H1 (cell line): ENCODE measurements around the gene CELF2. TPM values are rescaled to one million over a fixed set of nuclear protein-coding genes. Genes with fewer than 3 reads are reported as not detected.
A peak's percentile ranks its signal among the peaks of the same experiment; 100 is the strongest.

ENCODE experiments used
- CTCF ChIA-PET: fragments of 300-600 bp; sonication (Branson Sonifier 250); formaldehyde crosslinking; loops from one replicate; lab custom pipeline; 2021; ENCODE audit not compliant: partially characterized antibody; lab: Charles Lee
- POLR2A ChIA-PET: fragments of 300-600 bp; sonication (Branson Sonifier 250); formaldehyde crosslinking; loops from one replicate; lab custom pipeline; 2021; ENCODE audit warnings: inconsistent platforms; ENCODE audit not compliant: partially characterized antibody; lab: Charles Lee
- DNase-seq, 2 experiments: peaks; one replicate each; pipeline versions ENCODE4 v3.0.0 to v3.0.0-alpha.2; 2010 to 2022; ENCODE audit warnings: low spot score in 2 of 2, low read depth in 1 of 2, mixed read lengths in 1 of 2
- FAIRE-seq: peaks from 2 replicates; lab custom pipeline; 2011; peaks lifted over from hg19 to GRCh38; lab: Jason Lieb, UNC
- H2AFZ ChIP-seq: 2 replicates; pipeline ENCODE4 v1.8.1; 2012; ENCODE audit warnings: low read length, inconsistent platforms
- H2AK5ac ChIP-seq: 2 replicates; pipeline ENCODE4 v1.6.1; 2013; ENCODE audit warnings: low read depth, low read length
- H2BK120ac ChIP-seq: replicated peaks from 2 replicates; pipeline ENCODE3; 2013; ENCODE audit warnings: low read depth, low read length, inconsistent platforms
- H2BK12ac ChIP-seq: 2 replicates; pipeline ENCODE4 v1.6.1; 2013; ENCODE audit warnings: low read depth, low read length
- H2BK15ac ChIP-seq: 2 replicates; pipeline ENCODE4 v1.6.1; 2013; ENCODE audit warnings: low read length
- H2BK20ac ChIP-seq: 2 replicates; pipeline ENCODE4 v1.6.1; 2013; ENCODE audit warnings: low read length
- H2BK5ac ChIP-seq: 2 replicates; pipeline ENCODE4 v1.6.1; 2013; ENCODE audit warnings: low read depth, low read length
- H3K14ac ChIP-seq: 2 replicates; pipeline ENCODE4 v1.6.1; 2013; ENCODE audit warnings: inconsistent platforms; ENCODE audit not compliant: insufficient read length
- H3K18ac ChIP-seq: 2 replicates; pipeline ENCODE4 v1.6.1; 2013; ENCODE audit warnings: low read length; ENCODE audit errors: extremely low read depth
- H3K23ac ChIP-seq: 2 replicates; pipeline ENCODE4 v1.6.1; 2013; ENCODE audit warnings: inconsistent platforms; ENCODE audit not compliant: insufficient read length
- H3K23me2 ChIP-seq: 2 replicates; pipeline ENCODE4 v1.6.1; 2013; ENCODE audit warnings: low read depth, low read length
- H3K27ac ChIP-seq: 2 replicates; pipeline ENCODE4 v1.6.1; 2011; ENCODE audit warnings: low read depth, low read length, inconsistent platforms
- H3K27me3 ChIP-seq, 4 experiments: replicated peaks in 1 of 4; 1 replicate in 1 of 4; 2 replicates in 3 of 4; pipeline versions ENCODE4 v1.6.1 to v1.8.1; 2011 to 2013; ENCODE audit warnings: low read length in 3 of 4, mild to moderate bottlenecking in 3 of 4, inconsistent platforms in 2 of 4, mixed read lengths in 2 of 4, moderate library complexity in 1 of 4; ENCODE audit not compliant: control insufficient read depth in 3 of 4, insufficient read depth in 3 of 4; ENCODE audit errors: extremely low read depth in 1 of 4
- H3K36me3 ChIP-seq, 4 experiments: 2 replicates each; pipeline versions ENCODE4 v1.6.1 to v1.8.1; 2011 to 2013; ENCODE audit warnings: mild to moderate bottlenecking in 4 of 4, low read length in 3 of 4, moderate library complexity in 2 of 4, control low read depth in 1 of 4, inconsistent platforms in 1 of 4; ENCODE audit not compliant: insufficient read depth in 4 of 4, control insufficient read depth in 2 of 4
- H3K4ac ChIP-seq: replicated peaks from 2 replicates; pipeline ENCODE3; 2013; ENCODE audit warnings: low read length, low read depth, mixed read lengths, inconsistent platforms; ENCODE audit not compliant: insufficient read length
- H3K4me1 ChIP-seq, 4 experiments: replicated peaks in 1 of 4; 1 replicate in 1 of 4; 2 replicates in 3 of 4; pipeline versions ENCODE4 v1.6.1 to v1.8.1; 2011 to 2013; ENCODE audit warnings: low read length in 3 of 4, inconsistent platforms in 2 of 4, mixed read lengths in 1 of 4; ENCODE audit not compliant: insufficient read depth in 4 of 4, control insufficient read depth in 3 of 4
- H3K4me2 ChIP-seq, 2 experiments: 2 replicates each; pipeline versions ENCODE4 v1.6.1 to v1.8.1; 2011 to 2013; ENCODE audit warnings: low read depth in 2 of 2, low read length in 2 of 2, control low read depth in 1 of 2, inconsistent platforms in 1 of 2, mild to moderate bottlenecking in 1 of 2; ENCODE audit not compliant: insufficient read depth in 1 of 2
- H3K4me3 ChIP-seq, 4 experiments: fragments of 200-600, 300-600 bp in 1 of 4; sonication (generic), shearing (Covaris generic), sonication (Bioruptor Twin) in 1 of 4; 2 replicates each; pipeline versions ENCODE4 v1.5.1 to v1.8.1; 2011 to 2016; ENCODE audit warnings: low read length in 4 of 4, low read depth in 3 of 4, control low read depth in 2 of 4, inconsistent platforms in 2 of 4, mild to moderate bottlenecking in 2 of 4, mixed read lengths in 1 of 4, moderate library complexity in 1 of 4; ENCODE audit not compliant: insufficient read depth in 2 of 4; ENCODE audit errors: extremely low read depth in 1 of 4
- H3K56ac ChIP-seq: replicated peaks from 2 replicates; pipeline ENCODE3; 2013; ENCODE audit warnings: low read depth, mild to moderate bottlenecking, mixed read lengths, low read length, inconsistent platforms; ENCODE audit not compliant: insufficient read length
- H3K79me1 ChIP-seq: 2 replicates; pipeline ENCODE4 v1.6.1; 2013; ENCODE audit warnings: low read depth, low read length, control low read depth
- H3K79me2 ChIP-seq, 2 experiments: 2 replicates each; pipeline versions ENCODE4 v1.6.1 to v1.8.1; 2012 to 2013; ENCODE audit warnings: low read length in 2 of 2, mild to moderate bottlenecking in 2 of 2, inconsistent platforms in 1 of 2; ENCODE audit not compliant: insufficient read depth in 2 of 2, control insufficient read depth in 1 of 2
- H3K9ac ChIP-seq, 4 experiments: replicated peaks in 1 of 4; 1 replicate in 1 of 4; 2 replicates in 3 of 4; pipeline versions ENCODE4 v1.6.1 to v1.8.1; 2011 to 2013; ENCODE audit warnings: low read depth in 3 of 4, low read length in 3 of 4, control low read depth in 2 of 4, mild to moderate bottlenecking in 2 of 4, moderate library complexity in 2 of 4, inconsistent platforms in 1 of 4; ENCODE audit errors: extremely low read depth in 1 of 4
- H3K9me3 ChIP-seq, 2 experiments: 2 replicates each; pipeline versions ENCODE4 v1.6.1 to v1.8.1; 2012 to 2013; ENCODE audit warnings: mild to moderate bottlenecking in 2 of 2, moderate library complexity in 2 of 2, control low read depth in 1 of 2, inconsistent platforms in 1 of 2, low read depth in 1 of 2, low read length in 1 of 2, mixed read lengths in 1 of 2; ENCODE audit not compliant: insufficient read depth in 2 of 2
- H4K20me1 ChIP-seq, 2 experiments: replicated peaks in 1 of 2; 2 replicates each; pipeline versions ENCODE3 to v1.8.1; 2011 to 2013; ENCODE audit warnings: inconsistent platforms in 2 of 2, low read length in 2 of 2, mild to moderate bottlenecking in 1 of 2; ENCODE audit not compliant: insufficient read depth in 2 of 2, control insufficient read depth in 1 of 2
- H4K5ac ChIP-seq: 2 replicates; pipeline ENCODE4 v1.6.1; 2013; ENCODE audit warnings: low read length, low read depth, mixed read lengths, inconsistent platforms; ENCODE audit not compliant: insufficient read length
- H4K8ac ChIP-seq: 2 replicates; pipeline ENCODE4 v1.8.0; 2013; ENCODE audit warnings: mild to moderate bottlenecking, moderate library complexity, low read length, inconsistent platforms; ENCODE audit not compliant: insufficient read depth; ENCODE audit errors: extremely low read depth
- H4K91ac ChIP-seq: replicated peaks from 2 replicates; pipeline ENCODE3; 2013; ENCODE audit warnings: low read length, mixed read lengths, inconsistent platforms; ENCODE audit not compliant: insufficient read length
- SIN3A ChIP-seq, 2 experiments: IDR thresholded peaks in 1 of 2; conservative IDR thresholded peaks in 1 of 2; 2 replicates each; pipeline ENCODE4 v1.6.1; 2011 to 2012; ENCODE audit warnings: low read length in 2 of 2, improper control_type of control experiment in 1 of 2, low read depth in 1 of 2, mild to moderate bottlenecking in 1 of 2
- WGBS, 2 experiments: shearing (Covaris generic) in 1 of 2; methylation state at CpG; one replicate each; pipeline versions ENCODE4 v1.1.6 to v1.1.7; 2013 to 2015; ENCODE audit warnings: low lambda C conversion rate in 2 of 2, mixed read lengths in 2 of 2, inconsistent platforms in 1 of 2, low coverage in 1 of 2, missing lambda C conversion rate in 1 of 2; ENCODE audit not compliant: insufficient replicate concordance in 2 of 2, insufficient coverage in 1 of 2, insufficient read length in 1 of 2; ENCODE audit errors: extremely low coverage in 1 of 2, missing lambda C conversion rate in 1 of 2; 5-methylcytosine and 5-hydroxymethylcytosine counted together
- polyA plus RNA-seq, 7 experiments: library from polyadenylated mRNA; depleted of rRNA in 3 of 7; stranded (reverse) in 5 of 7; unstranded in 2 of 7; fragments of >200 nt in 5 of 7; fragments of 200-250 nt in 2 of 7; gene quantifications; 1 replicate in 5 of 7; 2 replicates in 1 of 7; 4 replicates in 1 of 7; pipeline versions ENCODE4 v1.2.1 to v1.2.3, GENCODE V29; 2011 to 2013; ENCODE audit warnings: missing spikeins in 2 of 7, mixed read lengths in 2 of 7
- total RNA-seq: library from RNA; stranded (reverse); fragmentation: NEBNext Ultra II Directional; extraction: Animal tissue kit (Norgen Biotek cat#: 25700); gene quantifications from 2 replicates; pipeline ENCODE4 v1.2.1, GENCODE V29; 2021

The CELF2 gene
- total and polyA plus RNA-seq, 2 of the 8 experiments (the other 6 are each of a cell fraction or from before 2014, with no cell fraction given): 18.3 to 22.7 TPM

DNA sequence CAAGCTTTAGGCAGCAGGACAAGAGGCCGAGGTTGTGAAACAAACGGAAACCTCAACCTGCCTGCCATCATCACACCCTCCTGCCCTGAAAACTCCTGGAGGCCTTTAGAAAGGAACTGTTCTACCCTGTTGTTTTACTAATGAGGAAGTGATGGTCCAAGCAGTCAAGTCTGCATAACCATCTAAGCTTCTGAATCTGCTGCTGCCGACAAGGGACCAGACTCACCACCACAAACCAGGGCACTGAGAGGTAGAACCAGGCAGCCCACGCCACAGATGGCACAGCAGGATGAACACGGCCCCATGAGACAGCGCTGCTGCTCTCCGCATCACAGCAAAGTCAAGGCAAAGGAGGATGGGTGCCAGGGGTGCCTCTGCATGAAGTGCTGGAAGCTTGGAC, 209.4 kb downstream of the CELF2 start:
- Histone ChIP-seq H3K79me1 (no peaks in the 10 kb centered on the region; the same call in 1 of the 2 replicates), H3K18ac (no peak overlapping the region), H4K8ac (no peak overlapping the region), H3K23me2 (no peaks in the 10 kb centered on the region), H3K4me2 (peak overlapping the region in 1 of 2 experiments; percentile 21; a peak in 1 of 4 replicates), H2AK5ac (0 out of 2 replicates have a peak overlapping the region, but pooled peaks have one; percentile 18), H4K5ac (no peak overlapping the region), H3K27ac (no peak overlapping the region), H2BK5ac (no peak overlapping the region), H4K20me1 (no peaks in the 10 kb centered on the region), H2BK12ac (no peak overlapping the region; the same call in 1 of the 2 replicates), H2BK20ac (no peak overlapping the region), H3K23ac (no peak overlapping the region), H3K79me2 (no peaks in the 10 kb centered on the region)
- POLR2A ChIA-PET: no interaction called here
- no peak for FAIRE-seq
- DNase-seq: no peak
- no peak for TF ChIP-seq SIN3A (conservative IDR thresholded peaks at IDR 0.05 in 1 of 2, IDR thresholded peaks at IDR 0.05 in 1 of 2; ENCODE audit: low read depth in 1 of 2, low read length in 2 of 2)
- TF ChIP-seq, all 59 proteins: peak for 0
- Histone ChIP-seq H2BK15ac (0 out of 2 replicates have a peak overlapping the region, but pooled peaks have one; percentile 3), H3K4ac (no peak overlapping the region), H2AFZ (no peak overlapping the region), H4K91ac (no peak overlapping the region), H3K36me3 (no peaks in the 10 kb centered on the region; a peak in 1 of 8 replicates), H3K9ac (no peak overlapping the region), H3K27me3 (no peaks in the 10 kb centered on the region), H3K56ac (no peak overlapping the region), H3K4me3 (no peak overlapping the region), H3K4me1 (peaks cover 0 to 6% (median 2%) of the 10 kb centered on the region in 4 experiments; a peak in 3 of 7 replicates), H3K9me3 (no peaks in the 10 kb centered on the region), H3K14ac (no peak overlapping the region), H2BK120ac (no peak overlapping the region)
- WGBS, 2 experiments: 79% methylated on average over 7 of the region's 7 CpGs; no CpG with 5 or more reads in 1 of the 2 experiments
- CTCF ChIA-PET: interaction anchor here (1.6 to 1.9 kb wide), 2 partner anchors 11 to 43 kb away, joined by 4 to 5 read pairs; no protein-coding TSS in a partner anchor
